CD4-positive, alpha-beta T cell treated with Interleukin-21 for 1 hour (primary cell): ENCODE measurements around the gene SLC37A3.
"Not testable (repeated sequence)": the region's sequence is repeated elsewhere in the genome, so short reads cannot be mapped to it uniquely, and the experiment has no call there.

Experiments used
- DNase-seq: peaks from one replicate; pipeline ENCODE4 v3.0.0-alpha.2; 2020

The SLC37A3 gene

GRCh38 chr7:140342727-140343514 lies 55.4 kb downstream of the SLC37A3 start:
- DNase-seq, result peak; percentile 14

- DNase-seq, result not testable (repeated sequence)
Measured at GRCh38 chr7:140338959-140339358, 59.4 kb downstream of the SLC37A3 start.

- DNase-seq, result no peak
Measured at GRCh38 chr7:140334341-140335057, 63.8 kb downstream of the SLC37A3 start.

- no peak for DNase-seq
Measured at GRCh38 chr7:140333686-140334085, 64.6 kb downstream of the SLC37A3 start.

- DNase-seq, result no peak
Measured at GRCh38 chr7:140333223-140333622, 65.1 kb downstream of the SLC37A3 start.

GRCh38 chr7:140330595-140330994 lies 67.7 kb downstream of the SLC37A3 start:
- DNase-seq, result no peak

GRCh38 chr7:140330128-140330527 lies 68.2 kb downstream of the SLC37A3 start:
- DNase-seq, result no peak

- DNase-seq, result no peak
Measured at GRCh38 chr7:140327261-140327661, 71.1 kb downstream of the SLC37A3 start.

- peak; percentile 58 for DNase-seq
Measured at GRCh38 chr7:140326116-140326928, 72.0 kb downstream of the SLC37A3 start.

GRCh38 chr7:140325600-140325999 lies 72.7 kb downstream of the SLC37A3 start:
- no peak for DNase-seq

GRCh38 chr7:140324714-140325113 lies 73.6 kb downstream of the SLC37A3 start:
- no peak for DNase-seq

- no peak for DNase-seq
Measured at GRCh38 chr7:140322759-140323158, 75.6 kb downstream of the SLC37A3 start.

GRCh38 chr7:140320078-140320477 lies 78.3 kb downstream of the SLC37A3 start:
- not testable (repeated sequence) for DNase-seq

GRCh38 chr7:140317999-140318398 lies 80.3 kb downstream of the SLC37A3 start:
- no peak for DNase-seq

GRCh38 chr7:140317597-140317996 lies 80.7 kb downstream of the SLC37A3 start:
- peak; percentile 9 for DNase-seq

GRCh38 chr7:140316165-140316661 lies 82.1 kb downstream of the SLC37A3 start:
- no peak for DNase-seq

- no peak for DNase-seq
Measured at GRCh38 chr7:140315498-140316164, 82.7 kb downstream of the SLC37A3 start.

GRCh38 chr7:140314573-140315480 lies 83.5 kb downstream of the SLC37A3 start:
- no peak for DNase-seq

- DNase-seq, result no peak
Measured at GRCh38 chr7:140312141-140312846, 86.0 kb downstream of the SLC37A3 start.

- not testable (repeated sequence) for DNase-seq
Measured at GRCh38 chr7:140311128-140311527, 87.2 kb downstream of the SLC37A3 start.
